ENCODE data around the gene SCAMP5. TPM values are rescaled to one million over a fixed set of nuclear protein-coding genes. Genes with fewer than 3 reads are reported as not detected.

SCAMP5 gene
- total RNA-seq = 2.3 TPM
- 8.4 TPM for polyA plus RNA-seq
- long read RNA-seq, donor 1 = 0 reads
- long read RNA-seq, donor 2 = 0 reads
- long read RNA-seq, donor 3 = 0 reads
- long read RNA-seq, donor 4, partial matches to known transcripts = 0 of 2 reads
- long read RNA-seq, donor 4, other reads (novel, unspliced or antisense) = 0 of 2 reads
- long read RNA-seq, donor 5, partial matches to known transcripts = 0 of 1 reads
- long read RNA-seq, donor 5, other reads (novel, unspliced or antisense) = 0 of 1 reads
- long read RNA-seq, donor 6 = 0 reads
- long read RNA-seq, donor 7, partial matches to known transcripts = 0 of 1 reads
- long read RNA-seq, donor 7, other reads (novel, unspliced or antisense) = 0 of 1 reads
- long read RNA-seq, donor 8, partial matches to known transcripts = 0 of 1 reads
- long read RNA-seq, donor 8, other reads (novel, unspliced or antisense) = 0 of 1 reads
- long read RNA-seq, donor 9 = 0 reads
- long read RNA-seq, donor 10 = 0 reads

DNA sequence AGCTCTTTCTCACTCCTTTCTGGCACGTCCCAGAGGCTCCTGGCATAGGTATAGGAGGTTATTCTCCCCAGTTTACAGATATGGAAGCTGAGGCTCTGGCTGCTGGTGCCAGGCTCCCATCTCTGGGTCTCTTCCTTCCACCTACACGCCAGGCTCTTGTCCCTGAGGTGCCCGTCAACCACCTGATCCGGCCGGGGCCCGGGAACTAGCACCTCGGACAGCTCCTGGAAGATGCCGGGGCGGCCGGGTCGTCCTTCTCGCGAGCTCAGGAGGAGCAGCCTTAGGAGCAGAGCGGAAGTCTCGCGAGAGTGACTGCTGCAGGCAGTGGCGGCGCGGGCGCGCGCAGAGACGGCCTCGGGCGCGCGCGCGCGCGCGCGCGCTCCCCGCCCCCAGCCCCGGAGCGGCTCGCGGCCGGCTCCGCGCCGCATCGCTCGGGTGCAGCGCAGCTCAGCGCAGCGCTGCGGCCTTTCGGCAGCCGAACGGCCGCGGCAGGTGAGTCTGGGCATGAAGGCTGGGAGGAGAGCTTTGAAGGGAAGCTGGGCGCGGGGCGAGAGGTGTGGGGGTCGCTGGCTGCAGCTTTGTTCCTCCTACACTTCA lies at the start of gene SCAMP5:
TSS of gene SCAMP5 (plus strand) at position 382 of the 597 bp plus-strand sequence. CDS start 16,277 bp downstream, outside the sequence.
- WGBS = 1% methylated on average over 58 of the region's 58 CpGs
- Histone ChIP-seq H3K36me3 (ENCODE audit: control insufficient read depth in 2 of 2, insufficient read depth in 2 of 2, low read length in 1 of 2) (no peaks in the 10 kb centered on the region), H3K27me3 (ENCODE audit: control insufficient read depth in 2 of 2, insufficient read depth in 1 of 2, low read length in 1 of 2) (peaks cover 9 to 38% of the 10 kb centered on the region in 2 donors), H3K4me1 (ENCODE audit: control insufficient read depth in 2 of 2, insufficient read depth in 2 of 2, low read length in 2 of 2) (peaks cover 7 to 10% of the 10 kb centered on the region in 2 donors), H3K4me3 (ENCODE audit: low read length in 2 of 2) (peak within 1 kb of the TSS; percentile 47 to 69), H3K9me3 (ENCODE audit: control insufficient read depth in 2 of 2, insufficient read depth in 1 of 2, low read length in 1 of 2) (no peaks in the 10 kb centered on the region), H3K27ac (ENCODE audit: low read depth in 1 of 2, low read length in 1 of 2) (no peak within 1 kb of the TSS)
- DNase-seq (ENCODE audit: low read depth in 6 of 9, low spot score in 9 of 9) = peak; percentile 80 to 96 (median 90)

DNA sequence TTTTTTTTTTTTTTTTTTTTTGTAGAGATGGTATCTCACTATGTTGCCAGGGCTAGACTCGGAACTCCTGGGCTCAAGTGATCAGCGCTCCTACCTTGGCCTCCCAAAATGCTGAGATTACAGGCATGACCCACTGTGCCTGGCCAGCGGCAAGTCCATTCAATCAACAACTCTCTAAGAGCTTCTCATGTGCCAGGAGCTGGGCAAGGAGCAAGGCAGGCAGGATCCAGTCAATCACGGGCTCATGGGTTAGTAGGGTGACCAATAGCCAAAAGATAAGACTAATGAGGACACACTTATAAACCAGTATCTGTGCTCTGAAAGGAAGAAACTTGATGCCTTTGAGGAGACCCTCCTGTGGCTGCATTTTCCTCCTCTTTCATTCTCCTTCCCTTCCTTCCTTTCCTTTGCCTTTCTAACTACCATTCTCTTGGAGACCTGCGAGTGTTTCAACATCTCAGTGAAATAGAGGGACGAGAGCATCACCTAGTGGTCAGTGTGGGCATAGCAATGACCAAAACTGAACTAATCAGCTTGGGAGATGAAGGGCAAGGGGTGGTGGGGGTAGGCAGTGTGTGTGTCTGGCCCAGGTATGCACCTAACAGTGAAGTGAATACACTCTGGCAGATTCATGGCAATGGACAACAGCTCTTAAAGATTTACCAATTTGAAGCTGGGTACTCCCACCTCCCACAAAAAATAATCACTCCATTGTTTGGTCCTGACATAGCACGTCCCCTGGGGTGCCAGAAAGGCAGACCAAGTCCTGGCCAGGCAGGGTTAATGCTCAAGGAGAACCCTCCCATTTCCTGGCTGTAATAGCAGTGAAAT lies 45.1 kb upstream of the SCAMP5 start:
- H3K36me3 ChIP-seq (ENCODE audit: control insufficient read depth in 2 of 2, insufficient read depth in 2 of 2, low read length in 1 of 2) = no peaks in the 10 kb centered on the region
- DNase-seq (ENCODE audit: low read depth in 6 of 9, low spot score in 9 of 9) = peak; percentile 40 to 88 (median 79)
- H3K4me1 ChIP-seq (ENCODE audit: control insufficient read depth in 2 of 2, insufficient read depth in 2 of 2, low read length in 2 of 2) = peaks cover 0 to 12% of the 10 kb centered on the region in 2 donors
- WGBS = 61% methylated on average over 7 of the region's 7 CpGs
- peaks cover 0 to 5% of the 10 kb centered on the region in 2 donors for H3K27me3 ChIP-seq (ENCODE audit: control insufficient read depth in 2 of 2, insufficient read depth in 1 of 2, low read length in 1 of 2)
- no peak overlapping the region for H3K27ac ChIP-seq (ENCODE audit: low read depth in 1 of 2, low read length in 1 of 2)
- H3K4me3 ChIP-seq (ENCODE audit: low read length in 2 of 2) = no peak overlapping the region
- H3K9me3 ChIP-seq (ENCODE audit: control insufficient read depth in 2 of 2, insufficient read depth in 1 of 2, low read length in 1 of 2) = no peaks in the 10 kb centered on the region

GRCh38 chr15:74951006-74951405 lies 44.4 kb upstream of the SCAMP5 start:
- no peak overlapping the region for H3K4me3 ChIP-seq (ENCODE audit: low read length in 2 of 2)
- DNase-seq (ENCODE audit: low read depth in 6 of 9, low spot score in 9 of 9) = no peak
- 87% methylated on average over 3 of the region's 3 CpGs for WGBS
- peaks cover 2 to 12% of the 10 kb centered on the region in 2 donors for H3K27me3 ChIP-seq (ENCODE audit: control insufficient read depth in 2 of 2, insufficient read depth in 1 of 2, low read length in 1 of 2)
- peaks cover 0 to 1% of the 10 kb centered on the region in 2 donors for H3K9me3 ChIP-seq (ENCODE audit: control insufficient read depth in 2 of 2, insufficient read depth in 1 of 2, low read length in 1 of 2)
- no peaks in the 10 kb centered on the region for H3K36me3 ChIP-seq (ENCODE audit: control insufficient read depth in 2 of 2, insufficient read depth in 2 of 2, low read length in 1 of 2)
- H3K4me1 ChIP-seq (ENCODE audit: control insufficient read depth in 2 of 2, insufficient read depth in 2 of 2, low read length in 2 of 2) = peaks cover 2 to 20% of the 10 kb centered on the region in 2 donors
- no peak overlapping the region for H3K27ac ChIP-seq (ENCODE audit: low read depth in 1 of 2, low read length in 1 of 2)

DNA sequence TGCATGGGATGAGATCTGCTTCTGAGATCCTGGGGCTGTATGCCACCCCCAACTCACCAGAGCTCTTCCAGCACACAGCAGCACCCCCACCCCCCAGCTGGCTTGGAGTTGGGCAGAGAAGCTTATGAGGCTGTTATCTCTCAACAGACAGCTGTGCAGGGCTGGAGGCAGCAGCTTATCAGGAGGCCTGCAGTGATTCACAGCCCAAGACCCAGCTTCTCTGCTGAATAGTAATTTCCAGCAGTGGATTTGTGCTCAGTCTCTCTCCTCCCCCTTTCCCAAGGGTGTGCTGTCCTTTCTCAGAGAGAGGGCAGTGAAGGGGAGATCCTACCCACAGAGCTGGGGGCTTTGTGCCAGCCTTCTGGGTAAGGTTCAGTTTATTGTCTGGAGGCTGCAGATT lies 40.8 kb upstream of the SCAMP5 start:
- H3K27ac ChIP-seq (ENCODE audit: low read depth in 1 of 2, low read length in 1 of 2) = no peak overlapping the region
- H3K9me3 ChIP-seq (ENCODE audit: control insufficient read depth in 2 of 2, insufficient read depth in 1 of 2, low read length in 1 of 2) = peaks cover 0 to 1% of the 10 kb centered on the region in 2 donors
- no peak overlapping the region for H3K4me3 ChIP-seq (ENCODE audit: low read length in 2 of 2)
- DNase-seq (ENCODE audit: low read depth in 6 of 9, low spot score in 9 of 9) = no peak
- H3K4me1 ChIP-seq (ENCODE audit: control insufficient read depth in 2 of 2, insufficient read depth in 2 of 2, low read length in 2 of 2) = peaks cover 13 to 44% of the 10 kb centered on the region in 2 donors
- peaks cover 34 to 46% of the 10 kb centered on the region in 2 donors for H3K27me3 ChIP-seq (ENCODE audit: control insufficient read depth in 2 of 2, insufficient read depth in 1 of 2, low read length in 1 of 2)
- no peaks in the 10 kb centered on the region for H3K36me3 ChIP-seq (ENCODE audit: control insufficient read depth in 2 of 2, insufficient read depth in 2 of 2, low read length in 1 of 2)

- H3K27me3 ChIP-seq (ENCODE audit: control insufficient read depth in 2 of 2, insufficient read depth in 1 of 2, low read length in 1 of 2) = peaks cover 38 to 51% of the 10 kb centered on the region in 2 donors
- H3K27ac ChIP-seq (ENCODE audit: low read depth in 1 of 2, low read length in 1 of 2) = no peak overlapping the region
- H3K9me3 ChIP-seq (ENCODE audit: control insufficient read depth in 2 of 2, insufficient read depth in 1 of 2, low read length in 1 of 2) = peaks cover 0 to 1% of the 10 kb centered on the region in 2 donors
- peaks cover 13 to 43% of the 10 kb centered on the region in 2 donors for H3K4me1 ChIP-seq (ENCODE audit: control insufficient read depth in 2 of 2, insufficient read depth in 2 of 2, low read length in 2 of 2)
- no peak for DNase-seq (ENCODE audit: low read depth in 6 of 9, low spot score in 9 of 9)
- WGBS = 91% methylated on average over 8 of the region's 8 CpGs
- no peak overlapping the region for H3K4me3 ChIP-seq (ENCODE audit: low read length in 2 of 2)
- no peaks in the 10 kb centered on the region for H3K36me3 ChIP-seq (ENCODE audit: control insufficient read depth in 2 of 2, insufficient read depth in 2 of 2, low read length in 1 of 2)
These were observed 40.3 kb upstream of the SCAMP5 start for GRCh38 chr15:74955017-74955416.

GRCh38 chr15:74955796-74956647 lies 39.3 kb upstream of the SCAMP5 start:
- H3K27ac ChIP-seq (ENCODE audit: low read depth in 1 of 2, low read length in 1 of 2) = peak overlapping the region in 1 of 2 donors; percentile 52
- peaks cover 0 to 1% of the 10 kb centered on the region in 2 donors for H3K9me3 ChIP-seq (ENCODE audit: control insufficient read depth in 2 of 2, insufficient read depth in 1 of 2, low read length in 1 of 2)
- H3K27me3 ChIP-seq (ENCODE audit: control insufficient read depth in 2 of 2, insufficient read depth in 1 of 2, low read length in 1 of 2) = peaks cover 43 to 61% of the 10 kb centered on the region in 2 donors
- no peaks in the 10 kb centered on the region for H3K36me3 ChIP-seq (ENCODE audit: control insufficient read depth in 2 of 2, insufficient read depth in 2 of 2, low read length in 1 of 2)
- peak in 8 of 9 donors; percentile 27 to 79 (median 48) for DNase-seq (ENCODE audit: low read depth in 6 of 9, low spot score in 9 of 9)
- 26% methylated on average over 88 of the region's 88 CpGs for WGBS
- H3K4me1 ChIP-seq (ENCODE audit: control insufficient read depth in 2 of 2, insufficient read depth in 2 of 2, low read length in 2 of 2) = peaks cover 13 to 39% of the 10 kb centered on the region in 2 donors
- H3K4me3 ChIP-seq (ENCODE audit: low read length in 2 of 2) = peak overlapping the region; percentile 40 to 66

DNA sequence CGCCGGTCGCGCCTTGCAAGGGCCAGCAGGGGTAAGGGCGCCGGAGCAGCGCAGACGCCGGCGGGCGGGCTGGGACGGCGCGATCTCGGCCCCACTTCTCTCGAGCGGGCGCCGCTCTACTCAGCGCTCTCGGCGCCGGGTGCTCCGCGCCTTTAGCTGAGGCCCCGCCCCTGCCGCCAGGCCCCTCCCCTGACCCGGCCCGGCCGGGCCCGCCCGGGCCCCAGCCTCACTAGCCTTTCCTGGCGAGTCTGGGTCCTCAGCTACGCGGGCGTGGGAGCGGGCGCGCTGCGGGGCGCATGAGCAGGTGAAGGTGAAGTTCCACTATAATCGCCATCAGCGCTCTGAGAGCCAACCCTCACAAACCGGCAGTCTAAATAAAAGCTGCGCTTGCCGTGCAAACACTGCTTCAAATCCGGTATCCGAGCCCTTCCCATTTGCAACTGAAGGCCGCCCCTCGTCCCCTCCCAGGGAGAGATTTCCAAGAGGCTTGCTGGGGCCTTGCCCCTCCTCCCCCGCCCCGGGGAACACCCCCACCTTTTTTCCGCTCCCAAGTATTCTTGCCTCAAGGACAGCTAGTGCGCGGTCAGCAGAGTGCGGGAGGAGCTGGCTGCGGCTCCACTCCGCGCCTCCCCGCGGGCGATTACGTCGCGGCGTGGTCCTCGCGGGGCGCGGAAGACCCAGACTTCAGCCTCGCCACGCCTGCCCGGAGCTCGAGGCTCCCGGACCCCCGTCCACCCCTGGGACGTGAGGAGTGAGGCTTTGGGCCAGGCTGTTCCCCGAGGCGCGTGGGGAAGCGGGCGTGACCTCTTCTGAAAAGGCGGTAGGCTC lies 38.5 kb upstream of the SCAMP5 start, which contains the start of gene RPP25:
TSS of gene RPP25 (minus strand) at position 125 of the 828 bp plus-strand sequence. CDS start 189 bp downstream, outside the sequence.
- Histone ChIP-seq H3K4me3 (ENCODE audit: low read length in 2 of 2) (peak within 1 kb of the TSS; percentile 40 to 66), H3K9me3 (ENCODE audit: control insufficient read depth in 2 of 2, insufficient read depth in 1 of 2, low read length in 1 of 2) (peaks cover 0 to 1% of the 10 kb centered on the region in 2 donors), H3K4me1 (ENCODE audit: control insufficient read depth in 2 of 2, insufficient read depth in 2 of 2, low read length in 2 of 2) (peaks cover 13 to 39% of the 10 kb centered on the region in 2 donors), H3K27ac (ENCODE audit: low read depth in 1 of 2, low read length in 1 of 2) (peak within 1 kb of the TSS in 1 of 2 donors; percentile 52), H3K36me3 (ENCODE audit: control insufficient read depth in 2 of 2, insufficient read depth in 2 of 2, low read length in 1 of 2) (no peaks in the 10 kb centered on the region), H3K27me3 (ENCODE audit: control insufficient read depth in 2 of 2, insufficient read depth in 1 of 2, low read length in 1 of 2) (peaks cover 46 to 69% of the 10 kb centered on the region in 2 donors)
- peak in 7 of 9 donors; percentile 26 to 76 (median 50) for DNase-seq (ENCODE audit: low read depth in 6 of 9, low spot score in 9 of 9)
- 1% methylated on average over 83 of the region's 83 CpGs for WGBS

Data from thymus (tissue), 14 donors.